ENCODE measurements around the gene P2RY2. TPM values are rescaled to one million over a fixed set of nuclear protein-coding genes. Genes with fewer than 3 reads are reported as not detected.

P2RY2 gene
- total RNA-seq, result 25.6 TPM

- peak; percentile 60 for DNase-seq
Measured at GRCh38 chr11:73218106-73218829, at the start of gene P2RY2. TSS of gene P2RY2 (plus strand) at chr11:73218281. CDS start at chr11:73234160, 15,879 bp downstream.

DNA sequence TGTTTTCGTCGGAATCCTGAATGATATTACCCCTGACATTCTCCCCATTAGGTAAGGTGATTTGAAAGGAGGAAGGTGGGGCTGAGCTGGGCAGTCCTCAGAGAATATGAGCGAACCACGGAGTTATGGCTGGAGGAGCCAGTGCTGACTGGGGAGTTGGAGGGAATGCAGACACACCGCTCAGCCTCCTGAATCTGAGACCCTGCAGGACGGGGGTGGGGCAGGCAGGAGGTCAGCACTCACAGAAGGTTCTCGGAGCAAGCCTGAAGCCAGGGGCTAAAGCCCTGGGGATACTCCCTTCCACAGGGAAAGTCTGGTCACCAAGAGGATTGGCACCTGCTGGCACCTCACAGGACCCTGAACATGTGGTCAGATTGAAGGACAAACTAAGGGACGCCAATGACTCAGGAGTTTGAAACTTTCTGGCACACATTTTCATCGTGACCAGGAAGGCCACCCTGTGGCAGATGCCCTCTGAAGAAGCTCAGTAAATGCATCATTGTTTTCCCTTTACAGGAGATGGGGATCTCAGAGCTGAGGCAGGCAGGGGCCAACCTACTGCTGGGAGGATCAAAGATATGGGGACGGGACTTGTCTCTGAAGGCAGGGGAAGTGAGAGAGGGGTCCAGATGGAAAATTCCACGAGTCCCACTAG is 49.0 kb upstream of the P2RY2 start:
- DNase-seq, result no peak

DNA sequence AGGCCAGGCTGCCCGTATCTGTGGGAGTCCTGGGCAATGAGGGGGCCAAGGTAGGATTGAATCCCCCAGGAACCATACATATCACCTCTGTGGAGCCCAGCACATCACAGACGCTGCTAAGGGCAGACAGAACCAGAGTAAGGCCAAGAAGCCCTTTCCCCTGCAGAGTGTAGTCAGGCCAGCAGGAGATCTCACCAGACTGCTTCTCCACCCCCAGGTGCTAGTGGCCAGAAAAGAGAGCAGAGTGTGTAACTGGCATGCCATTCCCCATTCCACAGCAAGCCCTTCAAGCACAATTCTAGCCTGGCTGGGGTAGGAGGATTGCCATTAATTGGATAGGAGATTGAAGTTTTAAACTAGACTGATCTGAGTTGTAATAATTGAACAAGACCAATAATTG is 47.9 kb upstream of the P2RY2 start:
- DNase-seq, result no peak

GRCh38 chr11:73171436-73172161 is 46.5 kb upstream of the P2RY2 start:
- no peak for DNase-seq

GRCh38 chr11:73172992-73173656 is 45.0 kb upstream of the P2RY2 start:
- no peak for DNase-seq

DNA sequence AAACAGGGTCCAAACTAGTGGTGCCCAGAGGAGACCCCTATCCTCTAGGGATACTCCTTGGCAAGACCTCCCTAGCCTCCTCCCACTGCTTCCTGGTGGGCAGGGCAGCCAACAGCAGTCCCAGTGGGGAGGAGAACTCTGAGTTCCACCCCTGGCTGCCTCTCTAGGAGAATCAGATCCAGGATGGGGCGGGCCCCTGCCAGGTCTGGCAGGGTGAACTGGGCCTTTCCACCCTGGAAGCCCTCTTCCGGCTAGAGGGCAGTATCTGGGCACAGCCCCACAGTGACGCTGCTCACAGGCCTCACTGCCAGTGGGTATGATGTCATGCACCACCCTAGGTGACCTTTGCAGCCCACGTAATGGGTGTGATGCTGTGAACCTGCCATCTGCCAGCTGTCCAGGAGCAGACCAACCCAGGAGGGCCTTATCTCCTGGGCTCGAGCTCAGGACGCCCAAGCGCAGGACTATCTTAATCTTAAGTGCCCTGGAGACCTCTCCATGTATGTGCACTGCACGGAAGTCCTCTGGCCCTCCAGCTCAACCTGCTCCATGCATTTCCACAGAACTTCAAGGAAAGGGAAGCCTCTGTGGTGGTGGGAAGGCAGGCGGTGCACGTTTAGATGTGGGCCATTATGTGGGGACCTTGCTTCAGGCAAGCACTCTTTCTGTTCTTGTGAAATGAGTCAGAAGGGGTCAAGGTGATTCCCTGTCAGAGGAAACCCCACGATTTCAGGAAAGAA is 44.2 kb upstream of the P2RY2 start:
- no peak for DNase-seq

GRCh38 chr11:73174495-73174791 is 43.6 kb upstream of the P2RY2 start:
- no peak for DNase-seq

- DNase-seq, result no peak
Measured at GRCh38 chr11:73175551-73176144, 42.4 kb upstream of the P2RY2 start.

- no peak for DNase-seq
Measured at GRCh38 chr11:73176145-73176873, 41.8 kb upstream of the P2RY2 start.

GRCh38 chr11:73176874-73177155 is 41.3 kb upstream of the P2RY2 start:
- no peak for DNase-seq

GRCh38 chr11:73177380-73177777 is 40.7 kb upstream of the P2RY2 start:
- peak; percentile 66 for DNase-seq

GRCh38 chr11:73177778-73178539 is 40.1 kb upstream of the P2RY2 start:
- DNase-seq, result peak; percentile 94

DNA sequence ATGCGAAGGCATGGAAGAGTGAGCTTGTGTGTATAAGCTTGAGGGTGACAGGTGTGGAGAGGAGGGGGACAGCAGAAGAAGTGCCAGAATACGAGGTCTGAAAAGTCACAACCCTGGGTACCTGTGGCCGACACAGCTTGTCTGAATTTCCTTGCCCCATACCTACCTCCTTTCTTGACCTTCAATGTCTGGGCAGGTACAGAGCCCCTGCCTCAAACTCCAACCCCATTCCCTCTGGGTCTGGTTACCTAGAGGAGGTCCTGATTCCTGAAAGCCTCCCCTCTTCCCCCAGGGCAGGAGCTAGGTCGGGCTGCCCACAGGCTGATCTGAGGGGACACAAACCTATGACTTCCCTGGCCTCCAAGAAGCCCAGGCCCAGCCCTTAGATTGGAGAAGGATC is 39.4 kb upstream of the P2RY2 start:
- DNase-seq, result no peak

DNA sequence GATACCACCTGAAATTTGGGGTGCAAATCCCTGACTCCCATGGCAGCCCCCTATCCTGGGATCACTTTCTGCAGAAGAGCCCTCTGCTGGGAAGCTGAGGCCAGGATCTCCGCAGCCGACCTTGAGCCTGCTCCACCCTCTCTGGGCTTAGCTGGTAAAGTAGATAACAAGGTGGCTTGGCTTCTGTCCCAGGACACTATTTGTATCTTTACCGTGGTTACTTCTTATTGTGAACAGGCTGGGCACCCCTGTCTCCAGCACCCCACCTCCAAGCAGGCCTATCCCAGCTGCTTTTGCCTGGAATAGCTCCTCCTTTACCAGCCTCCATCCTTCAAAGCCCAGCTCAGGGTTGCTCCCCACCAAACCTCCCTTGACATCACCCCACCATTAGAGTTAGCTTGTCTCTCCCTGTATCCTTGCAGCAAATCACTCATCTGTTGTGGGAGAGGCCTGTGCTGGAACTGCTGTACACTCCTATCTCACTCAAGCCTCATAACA is 35.2 kb upstream of the P2RY2 start:
- no peak for DNase-seq

- peak; percentile 64 for DNase-seq
Measured at GRCh38 chr11:73184953-73185671, 33.0 kb upstream of the P2RY2 start.

DNA sequence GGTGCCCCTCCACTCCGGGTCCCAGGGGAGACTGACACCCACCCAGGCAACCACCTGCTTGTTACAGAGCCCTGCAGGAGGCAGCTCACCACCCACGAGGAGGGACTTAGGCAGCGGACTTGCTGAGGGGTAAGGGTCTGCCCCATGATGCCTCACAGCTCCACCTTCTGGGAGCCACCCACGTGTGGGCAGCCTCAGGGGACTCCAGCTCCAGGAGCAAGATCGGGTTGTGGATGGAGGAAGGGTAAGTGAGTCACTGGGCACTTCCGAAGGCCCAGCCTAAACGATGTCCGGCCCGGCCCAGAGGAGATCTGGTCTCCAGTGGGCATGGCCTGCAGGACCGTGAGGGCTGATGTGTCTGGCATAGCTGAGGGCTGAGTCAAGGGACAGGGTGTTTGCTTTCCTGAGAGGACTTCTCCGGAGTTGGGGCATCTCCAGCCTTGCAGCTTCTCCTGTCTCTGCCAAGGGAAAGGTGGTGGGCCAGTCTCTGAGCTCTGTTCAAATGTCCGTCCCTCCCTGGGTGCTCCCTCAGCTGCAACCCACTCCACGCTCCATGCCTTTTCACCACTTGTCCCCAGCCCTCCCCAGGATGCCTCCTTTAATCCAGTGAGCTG is 32.3 kb upstream of the P2RY2 start:
- DNase-seq, result no peak

DNA sequence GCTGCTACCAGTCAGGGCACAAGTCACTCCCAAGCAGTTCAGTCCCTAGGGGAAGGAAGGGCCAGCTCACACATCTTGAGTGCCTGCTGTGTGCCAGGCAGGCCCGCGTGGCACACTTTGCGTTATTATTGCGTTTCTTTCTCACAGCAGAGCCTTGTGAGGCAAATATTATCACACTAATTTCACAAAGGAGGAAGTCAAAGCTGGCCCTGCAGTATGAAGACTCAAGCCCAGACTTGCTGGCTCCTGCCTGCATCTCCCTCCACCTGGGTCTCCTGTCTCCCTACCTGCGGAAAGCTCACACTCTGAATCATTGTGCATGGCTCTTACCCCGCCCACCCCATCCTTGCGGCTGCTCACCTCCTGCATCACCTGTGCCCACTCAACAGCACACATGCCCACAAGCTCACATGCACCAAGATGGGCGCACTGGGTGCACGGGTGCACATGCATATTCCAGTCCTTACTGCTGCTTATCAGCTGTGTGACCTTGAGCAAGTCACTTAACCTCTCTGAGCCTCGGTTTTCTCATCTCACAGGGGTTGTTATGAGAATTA is 31.7 kb upstream of the P2RY2 start:
- no peak for DNase-seq

- DNase-seq, result no peak
Measured at GRCh38 chr11:73186886-73187285, 31.2 kb upstream of the P2RY2 start.

- no peak for DNase-seq
Measured at GRCh38 chr11:73187854-73188253, 30.2 kb upstream of the P2RY2 start.

Data from tongue (tissue), 2 donors.